Activated CD8-positive, alpha-beta T cell treated with anti-CD3 and anti-CD28 coated beads for 36 hours (primary cell): ENCODE data around the gene RAD51B. TPM values are rescaled to one million over a fixed set of nuclear protein-coding genes. Genes with fewer than 3 reads are reported as not detected.
"Not testable (repeated sequence)": the region's sequence is repeated elsewhere in the genome, so short reads cannot be mapped to it uniquely, and the experiment has no call there.

Source experiments
- ATAC-seq: fragments of 200-7000 bp; cut with Tn5 transposase; one replicate; pipeline ENCODE4 v1.10.0; 2021; ENCODE audit warnings: mild to moderate bottlenecking, moderate library complexity
- CTCF ChIA-PET: fragments of 350-600 bp; sonication (Branson Sonifier 250); formaldehyde crosslinking; loops from one replicate; lab custom pipeline; 2021; ENCODE audit warnings: antibody characterized with exemption; lab: Charles Lee
- POLR2A ChIA-PET: fragments of 350-600 bp; sonication (Branson Sonifier 250); formaldehyde crosslinking; loops from one replicate; lab custom pipeline; 2021; ENCODE audit warnings: antibody characterized with exemption; lab: Charles Lee
- DNase-seq: peaks from one replicate; pipeline ENCODE4 v3.0.0-alpha.2; 2020
- H3K27ac Mint-ChIP-seq: one replicate; pipeline ENCODE4 v1.8.0; 2021; ENCODE audit warnings: mild to moderate bottlenecking, mixed read lengths
- H3K27me3 Mint-ChIP-seq: one replicate; pipeline ENCODE4 v1.8.0; 2021; ENCODE audit warnings: mixed read lengths
- H3K36me3 Mint-ChIP-seq: one replicate; pipeline ENCODE4 v1.8.0; 2021; ENCODE audit warnings: low read depth, mixed read lengths
- H3K4me1 Mint-ChIP-seq: one replicate; pipeline ENCODE4 v1.8.0; 2021; ENCODE audit warnings: low read depth, mixed read lengths
- H3K4me3 Mint-ChIP-seq: one replicate; pipeline ENCODE4 v1.8.0; 2021; ENCODE audit warnings: mild to moderate bottlenecking, moderate library complexity, mixed read lengths
- H3K9me3 Mint-ChIP-seq: one replicate; pipeline ENCODE4 v1.8.0; 2021; ENCODE audit warnings: mixed read lengths
- intact Hi-C: fragments of 100-400 bp; cut with micrococcal nuclease; formaldehyde crosslinking; loops from one replicate; pipeline ENCODE4 v1.10.0; 2022
- total RNA-seq, 2 experiments: library from RNA; stranded (reverse); gene quantifications; one replicate each; pipeline ENCODE4 v1.2.3, GENCODE V29; 2021
- TF ChIP-seq, protein P1 (sequence below): fragments of 200-600 bp; IDR thresholded peaks from one replicate; pipeline ENCODE4 v1.8.0; 2022; ENCODE audit warnings: antibody characterized with exemption, mild to moderate bottlenecking

The RAD51B gene
- total RNA-seq, 2 experiments from 2014 or later: 38.2 to 40.6 TPM

DNA sequence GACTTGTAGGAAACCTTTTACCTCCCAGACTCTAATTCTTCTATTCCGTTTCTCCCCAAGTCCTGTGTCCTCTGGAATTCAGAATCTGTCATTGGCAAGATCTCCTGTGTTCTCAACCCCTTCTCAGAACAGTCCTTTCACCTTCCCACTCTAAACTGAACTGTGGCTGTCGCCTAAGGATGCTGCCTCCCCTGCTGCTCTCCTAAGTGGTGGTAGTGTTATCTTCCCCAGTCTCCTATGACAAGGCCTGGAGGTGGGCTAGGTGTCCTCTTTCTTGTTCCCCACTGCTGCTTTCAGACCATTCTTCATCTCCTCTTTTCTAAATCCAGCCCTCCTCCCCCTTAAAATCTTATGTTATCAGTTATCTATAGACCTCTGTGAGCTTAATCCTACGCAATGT lies 397.4 kb downstream of the RAD51B start:
- ATAC-seq (no peak), DNase-seq (no peak)
- Mint-ChIP-seq H3K27me3 (no peaks in the 10 kb centered on the region), H3K4me3 (no peak overlapping the region), H3K9me3 (no peaks in the 10 kb centered on the region), H3K36me3 (peaks cover 2% of the 10 kb centered on the region), H3K27ac (no peak overlapping the region), H3K4me1 (peaks cover 33% of the 10 kb centered on the region)
- TF ChIP-seq, protein P1, sequence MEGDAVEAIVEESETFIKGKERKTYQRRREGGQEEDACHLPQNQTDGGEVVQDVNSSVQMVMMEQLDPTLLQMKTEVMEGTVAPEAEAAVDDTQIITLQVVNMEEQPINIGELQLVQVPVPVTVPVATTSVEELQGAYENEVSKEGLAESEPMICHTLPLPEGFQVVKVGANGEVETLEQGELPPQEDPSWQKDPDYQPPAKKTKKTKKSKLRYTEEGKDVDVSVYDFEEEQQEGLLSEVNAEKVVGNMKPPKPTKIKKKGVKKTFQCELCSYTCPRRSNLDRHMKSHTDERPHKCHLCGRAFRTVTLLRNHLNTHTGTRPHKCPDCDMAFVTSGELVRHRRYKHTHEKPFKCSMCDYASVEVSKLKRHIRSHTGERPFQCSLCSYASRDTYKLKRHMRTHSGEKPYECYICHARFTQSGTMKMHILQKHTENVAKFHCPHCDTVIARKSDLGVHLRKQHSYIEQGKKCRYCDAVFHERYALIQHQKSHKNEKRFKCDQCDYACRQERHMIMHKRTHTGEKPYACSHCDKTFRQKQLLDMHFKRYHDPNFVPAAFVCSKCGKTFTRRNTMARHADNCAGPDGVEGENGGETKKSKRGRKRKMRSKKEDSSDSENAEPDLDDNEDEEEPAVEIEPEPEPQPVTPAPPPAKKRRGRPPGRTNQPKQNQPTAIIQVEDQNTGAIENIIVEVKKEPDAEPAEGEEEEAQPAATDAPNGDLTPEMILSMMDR: no peak
- CTCF ChIA-PET: no interaction called here
- intact Hi-C loops: no loop called here
- POLR2A ChIA-PET: no interaction called here

DNA sequence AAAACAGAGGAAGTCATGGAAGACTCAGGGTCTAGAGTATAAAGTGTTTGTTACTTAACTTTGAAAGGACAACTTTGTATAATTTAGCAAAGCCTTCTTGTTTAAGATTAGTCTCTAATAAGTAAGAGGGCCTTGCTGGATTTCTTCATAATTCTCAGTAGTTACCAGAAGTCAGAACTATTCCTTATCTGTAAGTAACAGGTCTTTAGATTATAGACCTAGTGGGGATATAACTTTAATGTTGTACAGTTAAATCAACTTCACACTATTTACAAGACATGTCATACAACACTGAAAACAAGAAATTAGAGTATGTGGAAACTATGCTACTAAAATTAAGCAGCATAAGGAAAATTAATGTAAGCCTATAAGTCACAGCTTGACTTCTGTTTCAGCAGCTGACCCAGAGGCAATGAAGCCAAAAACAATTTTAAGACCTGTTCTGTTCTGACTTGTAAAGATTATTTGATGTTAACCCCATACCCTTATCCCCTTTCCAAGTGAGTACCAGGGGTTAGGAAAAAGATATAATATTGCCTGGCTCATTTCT lies 398.3 kb downstream of the RAD51B start:
- ChIA-PET CTCF (no interaction called here), POLR2A (no interaction called here)
- no peak overlapping the region for H3K27ac Mint-ChIP-seq
- TF ChIP-seq, protein P1: no peak
- no peaks in the 10 kb centered on the region for H3K9me3 Mint-ChIP-seq
- H3K4me1 Mint-ChIP-seq: peaks cover 23% of the 10 kb centered on the region
- no peak for ATAC-seq
- intact Hi-C loops: no loop called here
- no peaks in the 10 kb centered on the region for H3K27me3 Mint-ChIP-seq
- DNase-seq: no peak
- peaks cover 2% of the 10 kb centered on the region for H3K36me3 Mint-ChIP-seq
- H3K4me3 Mint-ChIP-seq: no peak overlapping the region

DNA sequence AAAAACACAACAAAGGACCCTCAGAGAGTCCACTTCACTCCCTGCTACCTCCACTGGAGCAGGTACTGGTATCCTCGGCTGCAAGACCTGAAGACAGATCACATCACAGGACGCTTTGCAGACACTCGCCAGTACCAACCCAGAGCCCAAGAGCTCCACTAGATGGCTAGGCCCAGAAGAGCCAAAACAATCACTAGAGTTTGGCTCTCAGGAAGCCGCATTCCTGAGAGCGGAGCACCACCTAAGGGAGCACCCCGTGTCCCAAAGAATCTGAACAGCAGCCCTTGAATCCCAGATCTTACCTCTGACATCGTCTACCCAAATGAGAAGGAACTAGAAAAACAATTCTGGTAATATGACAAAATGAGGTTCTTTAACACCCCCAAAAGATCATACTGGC lies 399.8 kb downstream of the RAD51B start:
- peaks cover 2% of the 10 kb centered on the region for H3K36me3 Mint-ChIP-seq
- no peak overlapping the region for H3K27ac Mint-ChIP-seq
- H3K27me3 Mint-ChIP-seq: no peaks in the 10 kb centered on the region
- ChIA-PET POLR2A (no interaction called here), CTCF (no interaction called here)
- ATAC-seq (no peak), DNase-seq (no peak)
- no peaks in the 10 kb centered on the region for H3K9me3 Mint-ChIP-seq
- TF ChIP-seq, protein P1: no peak
- H3K4me3 Mint-ChIP-seq: no peak overlapping the region
- H3K4me1 Mint-ChIP-seq: peaks cover 10% of the 10 kb centered on the region
- intact Hi-C loops: no loop called here

DNA sequence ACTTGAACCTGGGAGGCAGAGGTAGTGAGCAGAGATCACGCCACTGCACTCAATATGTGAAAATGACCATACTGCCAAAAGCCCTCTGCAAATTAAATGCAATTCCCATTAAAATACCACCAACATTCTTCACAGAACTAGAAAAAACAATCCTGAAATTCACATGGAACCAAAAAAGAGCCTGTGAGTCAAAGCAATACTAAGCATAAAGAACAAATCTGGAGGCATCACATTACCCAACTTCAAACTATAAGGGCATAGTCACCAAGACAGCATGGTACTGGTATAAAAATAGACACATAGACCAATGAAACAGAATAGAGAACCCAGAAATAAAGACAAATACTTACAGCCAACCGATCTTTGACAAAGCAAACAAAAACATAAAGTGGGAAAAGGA lies 401.5 kb downstream of the RAD51B start:
- POLR2A ChIA-PET: interaction anchor here (0.7 kb wide), 1 partner anchor 384 kb away, joined by 4 read pairs; no protein-coding TSS in a partner anchor
- H3K27ac Mint-ChIP-seq, H3K9me3 Mint-ChIP-seq, H3K27me3 Mint-ChIP-seq, intact Hi-C loops, DNase-seq, ATAC-seq, CTCF ChIA-PET, H3K36me3 Mint-ChIP-seq, H3K4me1 Mint-ChIP-seq, H3K4me3 Mint-ChIP-seq: not testable (repeated sequence)

DNA sequence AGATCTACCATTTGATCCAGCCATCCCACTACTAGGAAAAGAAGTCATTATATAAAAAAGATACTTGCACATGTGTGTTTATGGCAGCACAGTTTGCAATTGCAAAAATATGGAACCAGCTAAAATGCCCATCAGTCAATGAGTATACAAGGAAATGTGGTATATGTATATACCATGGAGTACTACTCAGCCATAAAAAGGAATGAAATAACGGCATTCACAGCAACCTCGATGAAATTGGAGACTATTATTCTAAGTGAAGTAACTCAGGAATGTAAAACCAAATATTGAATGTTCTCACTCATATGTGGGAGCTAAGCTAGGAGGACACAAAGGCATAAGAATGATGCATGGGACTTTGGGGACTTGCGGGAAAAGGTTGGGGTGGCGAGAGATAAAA lies 402.6 kb downstream of the RAD51B start:
- POLR2A ChIA-PET: no interaction called here
- Mint-ChIP-seq H3K27ac (no peak overlapping the region), H3K4me1 (peaks cover 2% of the 10 kb centered on the region), H3K9me3 (peaks cover 3% of the 10 kb centered on the region), H3K27me3 (no peaks in the 10 kb centered on the region), H3K36me3 (peaks cover 2% of the 10 kb centered on the region), H3K4me3 (no peak overlapping the region)
- no peak for ATAC-seq
- no peak for DNase-seq
- intact Hi-C loops: no loop called here
- CTCF ChIA-PET: interaction anchor here (1.0 to 1.3 kb wide), 2 partner anchors 594 to 622 kb away, joined by 3 read pairs; no protein-coding TSS in a partner anchor
- TF ChIP-seq, protein P1: no peak
